Measurements from ENCODE around the gene IFTAP. TPM values are rescaled to one million over a fixed set of nuclear protein-coding genes. Genes with fewer than 3 reads are reported as not detected.

IFTAP gene
- total RNA-seq, 1 experiment from 2014 or later = 4.1 TPM

GRCh38 chr11:36558571-36559413 is 35.5 kb upstream of the IFTAP start:
- DNase-seq (ENCODE audit: low spot score) = no peak
- ChIA-PET CTCF (no interaction called here), POLR2A (no interaction called here)
- no peak for TF ChIP-seq NR2C2 (CRISPR knock-in tag; IDR thresholded peaks at IDR 0.05)
- TF ChIP-seq ZNF317 (CRISPR knock-in tag; IDR thresholded peaks at IDR 0.05; ENCODE audit: borderline replicate concordance, low read depth) = no peak
- TF ChIP-seq ZNF219 (CRISPR knock-in tag; IDR thresholded peaks at IDR 0.05; ENCODE audit: borderline replicate concordance) = no peak
- TF ChIP-seq ZNF396 (CRISPR knock-in tag; IDR thresholded peaks at IDR 0.05; ENCODE audit: borderline replicate concordance) = no peak
- TF ChIP-seq NR3C1 (CRISPR knock-in tag; conservative IDR thresholded peaks at IDR 0.05; ENCODE audit: low read depth) = no peak
- TF ChIP-seq USF1 (CRISPR knock-in tag; IDR thresholded peaks at IDR 0.05) = no peak
- TF ChIP-seq ZNF232 (CRISPR knock-in tag; IDR thresholded peaks at IDR 0.05) = no peak
- TF ChIP-seq GTF2I (CRISPR knock-in tag; conservative IDR thresholded peaks at IDR 0.05) = no peak
- no peak for TF ChIP-seq GRHL2 (CRISPR knock-in tag; IDR thresholded peaks at IDR 0.05; ENCODE audit: insufficient replicate concordance, severe bottlenecking)
- no peak for TF ChIP-seq ZNF423 (CRISPR knock-in tag; IDR thresholded peaks at IDR 0.05)
- TF ChIP-seq RELA (CRISPR knock-in tag; IDR thresholded peaks at IDR 0.05; ENCODE audit: borderline replicate concordance) = no peak
- TF ChIP-seq NFE2L1 (CRISPR knock-in tag; IDR thresholded peaks at IDR 0.05) = no peak
- TF ChIP-seq HMGA2 (CRISPR knock-in tag; IDR thresholded peaks at IDR 0.05) = no peak
- no peak for TF ChIP-seq AFF4 (CRISPR knock-in tag; IDR thresholded peaks at IDR 0.05; ENCODE audit: borderline replicate concordance)
- TF ChIP-seq ZNF263 (CRISPR knock-in tag; IDR thresholded peaks at IDR 0.05; ENCODE audit: low read depth) = no peak
- TF ChIP-seq SOX15 (CRISPR knock-in tag; IDR thresholded peaks at IDR 0.05) = no peak
- TF ChIP-seq NR1H2 (CRISPR knock-in tag; IDR thresholded peaks at IDR 0.05) = no peak
- TF ChIP-seq FOXP1 (CRISPR knock-in tag; IDR thresholded peaks at IDR 0.05; ENCODE audit: borderline replicate concordance) = no peak
- ATAC-seq = no peak
- Mint-ChIP-seq H3K27ac (no peak overlapping the region), H3K27me3 (ENCODE audit: low read depth) (peaks cover 11% of the 10 kb centered on the region; the same call in 1 of the 2 replicates), H3K4me1 (no peaks in the 10 kb centered on the region), H3K36me3 (peaks cover 48% of the 10 kb centered on the region), H3K9me3 (peaks cover 63% of the 10 kb centered on the region), H3K4me3 (no peak overlapping the region)

- ATAC-seq = peak; percentile 56
- ChIA-PET POLR2A (no interaction called here), CTCF (interaction anchor here (0.6 to 3.0 kb wide), 4 partner anchors 138 to 439 kb away, joined by 3 to 40 read pairs (median 6); no protein-coding TSS in a partner anchor)
- H3K4me1 Mint-ChIP-seq = no peaks in the 10 kb centered on the region
- H3K9me3 Mint-ChIP-seq = peaks cover 89% of the 10 kb centered on the region
- DNase-seq (ENCODE audit: low spot score) = no peak
- H3K27me3 Mint-ChIP-seq (ENCODE audit: low read depth) = peaks cover 13% of the 10 kb centered on the region
- H3K36me3 Mint-ChIP-seq = peaks cover 66% of the 10 kb centered on the region
- H3K27ac Mint-ChIP-seq = no peak overlapping the region
- peak overlapping the region; percentile 20; the same call in 1 of the 2 replicates for H3K4me3 Mint-ChIP-seq
- no peak for TF ChIP-seq ZNF138 (CRISPR knock-in tag; conservative IDR thresholded peaks at IDR 0.05)
- no peak for TF ChIP-seq TEAD1 (CRISPR knock-in tag; IDR thresholded peaks at IDR 0.05)
- TF ChIP-seq ZSCAN18 (CRISPR knock-in tag; IDR thresholded peaks at IDR 0.05) = no peak
- TF ChIP-seq GRHL2 (CRISPR knock-in tag; IDR thresholded peaks at IDR 0.05; ENCODE audit: insufficient replicate concordance, severe bottlenecking) = no peak
- no peak for TF ChIP-seq NFYB (CRISPR knock-in tag; conservative IDR thresholded peaks at IDR 0.05; ENCODE audit: low read depth)
- no peak for TF ChIP-seq FOXK1 (CRISPR knock-in tag; IDR thresholded peaks at IDR 0.05)
- no peak for TF ChIP-seq SMAD3 (CRISPR knock-in tag; IDR thresholded peaks at IDR 0.05; ENCODE audit: borderline replicate concordance)
- no peak for TF ChIP-seq IRF1 (CRISPR knock-in tag; IDR thresholded peaks at IDR 0.05)
Observed at GRCh38 chr11:36564376-36565030, 29.8 kb upstream of the IFTAP start.
